GM04503 (cell line): Measurements from ENCODE around the gene LIPT1.
"Not testable (repeated sequence)": the region's sequence is repeated elsewhere in the genome, so short reads cannot be mapped to it uniquely, and the experiment has no call there.

Experiments
- DNase-seq: peaks from one replicate; pipeline ENCODE4 v3.0.0-alpha.2; 2012; ENCODE audit warnings: low read depth

LIPT1 gene

DNA sequence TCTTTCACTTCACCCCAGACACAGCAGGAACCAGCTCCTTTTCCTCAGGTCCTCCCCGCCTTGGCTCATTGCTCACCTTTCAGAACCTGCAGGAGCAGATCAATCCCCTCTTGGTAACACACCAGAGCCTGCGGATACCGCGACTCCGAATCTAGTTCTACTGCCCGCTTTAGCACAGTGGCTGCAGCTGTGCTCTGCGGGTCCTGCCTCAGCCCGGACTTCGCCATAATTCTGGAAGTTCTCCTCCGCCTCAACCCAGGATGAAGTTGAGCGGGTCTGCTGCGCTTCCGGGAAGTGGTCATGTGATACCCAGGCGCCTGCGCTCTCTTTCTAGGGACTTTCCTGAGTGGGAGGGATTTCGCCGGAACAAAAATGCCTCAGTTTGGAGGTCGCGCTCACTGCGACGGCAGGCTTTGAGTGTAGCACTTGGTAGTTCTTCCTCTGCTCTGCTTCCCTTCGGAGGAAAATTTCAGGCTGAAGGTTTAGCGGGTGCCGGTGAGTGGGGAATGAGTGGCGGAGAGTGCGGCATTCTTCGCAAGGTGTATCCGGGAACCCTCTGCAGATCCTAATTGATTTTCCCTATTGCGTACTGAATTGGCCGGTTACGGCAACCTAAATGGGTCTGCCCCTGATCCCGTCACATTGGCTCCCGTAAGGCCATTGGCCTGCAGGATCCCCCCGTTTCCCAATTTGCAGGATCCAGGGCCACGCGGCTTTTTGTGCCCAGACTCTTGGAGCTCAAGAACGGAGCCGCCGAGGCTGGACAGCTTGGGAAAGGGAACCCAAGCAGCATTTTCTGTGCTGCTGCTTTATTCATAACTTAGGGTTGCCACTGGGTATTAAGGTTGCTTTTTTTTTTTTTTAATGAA, 26.2 kb downstream of the LIPT1 start, which contains the start of the genes MITD1 and MRPL30:
TSS of gene MITD1 (minus strand) at position 304 of the 869 bp plus-strand sequence. CDS start at position 227, 77 bp downstream.
TSS of gene MRPL30 (plus strand) at position 430 of the 869 bp plus-strand sequence. CDS start 5,020 bp downstream, outside the sequence.
- peak; percentile 89 for DNase-seq

DNA sequence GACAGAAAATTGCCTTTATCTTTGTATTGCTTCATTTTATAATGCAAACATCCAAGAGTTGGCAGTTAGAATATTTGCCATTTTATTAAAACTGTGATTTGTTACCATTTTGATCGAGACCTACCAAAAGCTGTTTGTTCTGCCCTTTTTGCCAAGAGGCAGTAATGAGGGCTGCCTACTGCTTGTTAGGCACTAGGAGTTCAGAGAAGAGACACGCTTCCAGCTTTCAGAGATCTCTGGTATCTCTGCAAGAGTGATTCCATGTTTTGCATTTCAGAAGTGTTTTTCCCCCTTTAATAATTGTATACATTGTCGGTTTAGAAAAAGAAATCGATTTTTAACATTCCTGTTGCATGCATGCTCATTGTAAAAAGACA, 26.8 kb downstream of the LIPT1 start:
- no peak for DNase-seq

DNA sequence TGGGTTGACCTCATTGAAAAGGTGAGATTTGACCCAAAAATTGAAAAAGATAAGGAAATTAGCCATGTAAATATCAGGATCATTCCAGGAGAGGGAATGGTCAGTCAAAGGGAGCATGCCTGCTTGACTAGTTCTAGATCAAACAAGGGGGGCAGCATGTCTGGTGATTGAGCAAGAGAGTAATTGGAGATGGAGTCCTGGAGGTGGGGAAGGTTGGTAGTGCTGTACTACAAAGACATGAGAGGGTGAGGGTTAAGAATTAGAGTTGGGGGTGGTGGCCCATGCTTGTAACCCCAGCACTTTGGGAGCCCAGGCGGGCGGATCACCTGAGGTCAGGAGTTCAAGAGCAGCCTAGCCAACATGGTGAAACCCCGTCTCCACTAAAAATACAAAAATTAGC, 28.3 kb downstream of the LIPT1 start:
- DNase-seq, result no peak

DNA sequence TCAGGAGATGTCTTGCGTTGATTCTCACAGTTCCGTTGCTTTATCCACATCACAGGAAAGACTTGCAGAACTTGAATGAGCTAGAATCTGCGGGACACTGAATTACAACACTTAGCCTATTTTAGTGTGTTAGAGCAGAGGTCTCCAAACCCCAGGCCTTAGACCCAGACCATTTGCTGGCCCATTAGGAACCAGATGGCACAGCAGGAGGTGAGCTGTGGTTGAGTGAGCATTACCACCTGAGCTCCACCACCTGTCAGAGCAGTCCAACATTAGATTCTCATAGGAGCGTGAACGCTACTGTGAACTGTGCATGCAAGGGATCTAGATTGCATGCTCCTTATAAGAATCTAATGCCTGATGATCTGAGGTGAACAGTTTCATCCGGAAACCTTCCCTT, 30.0 kb downstream of the LIPT1 start:
- no peak for DNase-seq

DNA sequence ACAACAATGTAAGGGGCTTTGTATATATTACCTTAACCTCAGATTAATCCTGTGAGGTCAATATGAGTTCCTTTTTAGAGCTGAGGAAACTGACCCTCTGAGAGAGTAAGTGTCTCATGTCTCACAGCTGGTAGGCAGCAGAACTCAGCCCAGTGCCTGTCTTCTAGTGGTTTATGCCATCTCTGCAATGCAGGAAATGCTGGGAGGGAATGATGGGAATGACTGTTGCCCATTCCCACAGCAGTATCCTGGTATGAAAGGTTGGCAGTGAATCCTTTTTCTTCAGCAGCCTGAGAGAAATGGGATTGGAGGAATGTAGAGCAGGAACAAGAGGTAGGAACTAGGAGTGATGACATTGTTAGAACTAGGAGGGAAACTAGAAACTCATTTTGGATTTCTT, 32.2 kb downstream of the LIPT1 start:
- no peak for DNase-seq

DNA sequence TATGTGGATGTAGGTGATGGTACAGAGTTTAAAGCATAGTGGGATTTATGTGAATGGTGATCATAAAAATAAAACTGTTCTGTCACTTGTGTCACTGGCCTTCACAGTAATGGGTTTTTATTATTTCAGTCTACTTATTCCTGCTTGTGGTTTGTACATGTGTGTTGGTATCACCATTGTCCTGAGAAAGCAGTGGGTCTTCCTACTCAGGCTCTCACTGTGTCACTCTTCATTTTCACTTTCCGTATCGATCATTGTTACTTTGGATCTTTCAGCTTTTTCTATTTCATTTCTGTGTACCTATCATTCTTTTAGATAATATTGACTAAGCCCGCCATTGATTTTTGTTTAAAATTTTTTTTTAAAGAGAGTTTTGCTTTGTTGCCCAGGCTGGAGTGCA, 33.6 kb downstream of the LIPT1 start:
- no peak for DNase-seq

DNA sequence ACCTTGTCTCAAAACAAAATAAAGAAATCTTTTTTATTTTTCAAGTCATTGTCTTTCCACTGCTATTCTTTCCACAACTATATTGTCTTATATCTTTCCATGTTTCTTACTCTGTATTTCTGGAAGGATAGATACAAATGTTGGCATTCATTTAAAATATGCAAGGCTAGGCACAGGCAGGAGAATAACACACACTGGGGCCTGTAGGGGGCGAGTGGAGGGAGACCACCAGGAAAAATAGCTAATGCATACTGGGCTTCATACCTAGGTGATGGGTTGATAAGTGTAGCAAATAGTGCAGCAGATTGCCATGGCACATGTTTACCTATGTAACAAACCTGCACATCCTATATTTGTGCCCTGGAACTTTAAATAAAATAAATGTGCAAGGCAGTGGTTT, 35.8 kb downstream of the LIPT1 start:
- DNase-seq, result no peak

DNA sequence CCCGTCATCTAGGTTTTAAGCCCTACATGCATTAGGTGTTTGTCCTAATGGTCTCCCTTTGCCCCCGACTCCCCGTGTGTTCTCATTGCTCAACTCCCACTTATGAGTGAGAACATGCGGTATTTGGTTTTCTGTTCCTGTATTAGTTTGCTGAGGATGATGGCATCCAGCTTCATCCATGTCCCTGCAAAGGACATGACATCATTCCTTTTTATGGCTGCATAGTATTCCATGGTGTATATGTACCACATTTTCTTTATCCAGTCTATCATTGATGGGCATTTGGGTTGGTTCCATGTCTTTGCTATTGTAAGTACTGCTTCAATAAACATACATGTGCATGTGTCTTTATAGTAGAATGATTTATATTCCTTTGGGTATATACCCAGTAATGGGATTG, 37.6 kb downstream of the LIPT1 start:
- not testable (repeated sequence) for DNase-seq

DNA sequence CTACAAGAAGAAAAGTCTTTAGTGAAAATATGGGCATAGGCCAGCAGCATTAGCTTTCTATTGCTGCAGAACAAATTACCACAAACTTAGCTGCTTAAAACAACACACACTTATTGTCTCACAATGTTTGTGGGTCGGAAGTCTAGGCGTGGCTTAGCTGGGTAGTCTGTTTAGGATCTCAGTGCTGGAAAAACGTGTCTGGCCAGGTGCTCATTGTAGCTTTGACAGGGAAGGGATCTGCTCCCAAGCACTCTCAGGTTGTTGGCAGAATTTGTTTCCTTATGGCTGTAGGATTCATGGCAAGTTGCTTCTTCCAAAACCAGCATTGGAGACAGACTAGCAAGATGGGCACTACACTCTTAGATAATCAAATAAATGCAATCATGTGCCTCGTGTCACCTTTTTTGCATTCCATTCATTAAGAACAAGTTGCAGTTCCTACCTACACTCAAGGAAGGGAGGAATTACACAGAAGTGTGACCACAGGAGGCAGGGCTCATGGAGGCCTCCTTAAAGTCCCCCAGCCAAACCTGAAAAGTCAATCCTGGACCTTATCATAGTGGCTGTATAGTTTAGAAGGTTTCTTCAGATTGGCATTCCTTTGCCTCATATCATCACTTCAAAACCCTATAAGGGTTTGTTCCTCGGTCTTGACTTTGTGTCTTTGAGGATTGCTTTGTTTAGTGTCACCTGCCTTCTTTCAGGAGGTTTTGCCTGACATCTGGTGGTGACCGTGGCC, 43.5 kb downstream of the LIPT1 start:
- no peak for DNase-seq

DNA sequence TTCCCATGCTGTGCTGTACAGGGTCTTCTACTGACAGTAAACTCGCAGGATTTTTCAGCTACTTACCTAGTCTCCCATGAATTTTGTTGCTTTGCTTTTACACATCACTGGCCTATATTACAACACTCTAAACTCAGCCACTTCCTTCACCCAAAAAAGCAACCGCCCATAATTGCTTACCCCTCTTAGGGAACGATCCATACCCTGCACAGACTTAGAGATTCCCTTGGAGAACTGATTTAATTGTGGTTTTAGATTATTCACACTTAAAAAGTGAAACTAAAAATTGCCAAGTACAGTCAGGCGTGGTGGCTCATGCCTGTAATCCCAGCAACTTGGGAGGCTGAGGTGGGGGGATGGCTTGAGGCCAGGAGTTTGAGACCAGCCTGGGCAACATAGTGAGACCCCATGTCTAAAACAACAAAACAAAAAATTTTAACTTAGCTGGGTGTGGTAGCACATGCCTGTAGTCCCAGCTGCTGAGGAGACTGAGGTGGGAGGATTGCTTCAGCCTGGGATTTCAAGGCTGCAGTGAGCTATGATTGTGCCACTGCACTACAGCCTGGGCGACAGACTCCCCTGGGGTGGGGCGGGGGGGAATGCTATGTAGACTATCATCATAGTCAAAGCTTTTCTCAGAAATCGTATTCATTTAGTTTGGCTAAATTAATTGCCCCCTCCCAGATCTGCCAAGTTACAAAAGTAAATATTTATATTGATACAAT, 45.5 kb downstream of the LIPT1 start:
- DNase-seq, result no peak

DNA sequence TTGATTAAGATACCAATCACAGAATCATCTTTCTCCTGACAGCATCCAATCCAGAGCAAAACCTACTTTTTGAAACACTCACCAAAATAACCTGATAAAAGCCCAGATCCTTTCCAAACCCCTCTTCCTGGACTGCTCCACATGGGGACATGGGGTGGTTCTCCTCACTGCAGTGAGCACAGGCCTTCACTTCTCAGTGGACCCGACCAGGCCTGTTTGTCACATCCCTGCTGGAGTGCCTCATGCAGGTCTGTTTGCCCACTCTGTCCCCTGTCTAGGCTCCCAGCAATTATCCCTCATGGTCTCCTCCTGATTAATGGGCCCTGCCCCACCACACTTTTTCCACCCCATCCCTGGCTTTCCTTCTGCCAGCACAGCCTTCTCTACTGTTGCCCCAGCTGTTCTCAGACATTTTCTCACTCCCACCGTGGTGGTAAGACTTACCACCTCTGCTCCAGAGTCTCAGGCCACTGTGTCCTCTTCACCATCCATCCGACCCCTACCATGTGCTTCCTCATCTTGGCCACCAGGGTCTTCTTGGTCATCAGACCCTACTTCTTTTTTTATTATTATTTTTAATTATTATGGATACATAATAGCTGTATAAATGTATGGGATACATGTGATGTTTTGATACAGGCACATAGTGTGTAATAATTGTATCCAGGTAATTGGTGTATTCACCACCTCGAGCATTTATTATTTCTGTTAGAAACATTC, 47.4 kb downstream of the LIPT1 start:
- no peak for DNase-seq

DNA sequence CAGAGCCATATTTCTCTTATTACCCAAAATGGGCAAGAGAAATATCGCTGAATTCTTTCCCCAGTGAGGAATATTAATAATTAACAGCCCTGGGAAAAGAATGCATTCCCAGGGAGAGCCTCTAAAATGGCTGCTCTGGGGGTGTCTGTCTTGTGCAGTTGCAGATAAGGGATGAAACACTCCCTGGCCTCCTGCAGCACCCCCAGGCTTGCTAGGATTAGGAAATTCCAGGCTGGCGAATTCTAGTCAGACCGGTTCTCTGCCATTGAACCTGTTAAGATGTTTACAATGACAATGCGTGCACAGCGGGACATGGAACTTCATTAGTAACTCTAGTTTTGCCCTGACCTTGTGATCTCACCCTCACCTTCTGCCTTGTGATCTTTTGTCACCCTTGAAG, 50.7 kb downstream of the LIPT1 start:
- no peak for DNase-seq
